Stimulated activated CD8-positive, alpha-beta memory T cell treated with anti-CD3 and anti-CD28 coated beads, Interleukin-15, amount 100 ng/mL, for 48 hours (primary cell): ENCODE data around the gene IFNA17.
"Not testable (repeated sequence)": the region's sequence is repeated elsewhere in the genome, so short reads cannot be mapped to it uniquely, and the experiment has no call there.

Source experiments
- DNase-seq, 2 donors: peaks; one replicate each; pipeline ENCODE4 v3.0.0-alpha.2; 2020; ENCODE audit warnings: low read depth in 2 of 2

The IFNA17 gene

DNA sequence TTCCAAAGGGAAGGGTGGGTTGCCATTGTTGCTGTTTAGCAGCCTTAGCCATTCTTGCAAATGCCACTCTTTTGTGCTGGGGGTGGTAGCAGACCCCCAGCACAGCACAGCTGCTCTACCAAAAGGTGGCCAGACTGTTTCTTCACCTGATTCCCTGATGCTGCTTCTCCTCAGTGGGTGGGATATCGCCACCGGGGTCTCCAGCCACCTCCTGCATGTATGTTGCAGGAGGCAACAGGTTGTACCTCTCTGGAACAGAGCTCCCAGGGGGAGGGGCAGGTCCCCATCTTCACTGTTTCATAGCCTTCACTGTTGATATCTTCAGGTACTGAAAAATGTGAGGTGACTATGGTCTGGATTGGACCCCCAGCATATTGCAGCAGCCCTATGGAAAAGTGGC lies 17.2 kb downstream of the IFNA17 start:
- DNase-seq, result not testable (repeated sequence)

DNA sequence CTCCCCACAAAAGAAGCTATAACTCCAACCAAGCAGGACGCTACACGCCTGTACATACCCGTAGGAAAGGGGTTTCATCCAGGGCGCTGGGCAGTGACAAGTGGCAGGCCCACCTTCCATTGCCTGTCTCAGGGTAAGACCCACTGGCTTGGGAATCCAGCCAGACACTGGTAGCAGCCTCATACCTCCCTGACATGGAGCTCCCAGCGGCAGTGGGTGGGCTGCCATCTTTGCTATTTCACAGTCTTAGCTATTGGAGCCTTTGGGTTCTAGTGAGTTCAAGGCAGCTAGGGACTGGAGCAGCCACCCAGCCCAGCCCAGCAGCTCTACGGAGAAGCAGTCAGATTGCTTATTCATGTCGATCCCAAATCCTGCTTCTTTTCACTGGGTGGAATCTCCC lies 17.7 kb downstream of the IFNA17 start:
- DNase-seq, result no peak

DNA sequence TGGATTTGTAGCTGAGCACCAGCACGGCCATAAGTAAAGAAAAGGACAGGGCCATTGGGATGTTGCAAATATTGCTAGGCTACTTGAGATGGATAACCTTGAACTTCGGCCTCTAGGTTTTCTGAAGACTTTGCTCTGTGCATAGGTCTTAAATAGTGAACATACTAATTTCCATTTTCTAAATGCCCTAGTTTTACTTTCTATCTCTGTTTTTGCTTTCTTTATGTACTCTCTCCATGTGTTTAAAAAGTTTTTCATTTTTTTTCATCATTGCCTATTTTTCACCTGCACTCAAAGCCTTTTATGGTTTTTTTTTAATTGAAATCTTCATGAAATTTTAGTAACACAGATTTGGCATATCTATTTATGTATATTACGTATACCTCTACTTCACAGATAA lies 21.0 kb downstream of the IFNA17 start, which contains the start of gene IFNA10:
TSS of gene IFNA10 (minus strand) at position 101 of the 400 bp plus-strand sequence. CDS start at position 55, 46 bp downstream.
- DNase-seq, result not testable (repeated sequence)

DNA sequence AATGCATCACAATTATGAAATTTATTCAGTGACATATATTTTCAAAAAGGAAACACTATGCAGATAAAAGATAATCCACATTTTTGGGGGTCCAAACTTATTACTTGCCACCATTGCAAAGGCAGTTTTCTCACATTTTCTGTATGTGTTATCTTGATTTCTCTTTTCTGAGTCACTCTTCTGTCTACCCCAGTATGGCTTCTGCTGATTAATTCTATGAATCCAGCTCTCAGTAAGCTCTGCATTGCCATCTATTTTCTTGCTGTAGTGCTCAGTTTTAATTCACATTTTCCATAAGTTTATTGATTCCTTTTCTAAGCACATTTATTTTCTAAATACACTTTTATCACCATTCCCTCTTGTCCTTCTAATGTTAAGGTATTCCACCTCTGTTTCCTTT lies 22.8 kb downstream of the IFNA17 start:
- DNase-seq, result no peak

DNA sequence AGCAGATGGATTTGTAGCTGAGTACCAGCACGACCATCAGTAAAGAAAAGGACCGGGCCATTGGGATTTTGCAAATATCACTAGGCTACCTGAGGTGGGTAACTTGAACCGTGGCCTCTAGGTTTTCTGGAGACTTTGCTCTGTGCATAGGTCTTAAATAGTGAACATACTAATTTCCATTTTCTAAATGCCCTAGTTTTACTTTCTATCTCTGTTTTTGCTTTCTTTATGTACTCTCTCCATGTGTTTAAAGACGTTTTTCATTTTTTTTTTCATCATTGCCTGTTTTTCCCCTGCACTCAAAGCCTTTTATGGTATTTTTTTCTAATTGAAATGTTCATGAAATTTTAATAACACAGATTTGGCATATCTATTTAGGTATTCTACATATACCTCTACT lies 25.9 kb downstream of the IFNA17 start, which contains the start of gene IFNA7:
TSS of gene IFNA7 (minus strand) at position 101 of the 400 bp plus-strand sequence. CDS start at position 61, 40 bp downstream.
- DNase-seq, result not testable (repeated sequence)

DNA sequence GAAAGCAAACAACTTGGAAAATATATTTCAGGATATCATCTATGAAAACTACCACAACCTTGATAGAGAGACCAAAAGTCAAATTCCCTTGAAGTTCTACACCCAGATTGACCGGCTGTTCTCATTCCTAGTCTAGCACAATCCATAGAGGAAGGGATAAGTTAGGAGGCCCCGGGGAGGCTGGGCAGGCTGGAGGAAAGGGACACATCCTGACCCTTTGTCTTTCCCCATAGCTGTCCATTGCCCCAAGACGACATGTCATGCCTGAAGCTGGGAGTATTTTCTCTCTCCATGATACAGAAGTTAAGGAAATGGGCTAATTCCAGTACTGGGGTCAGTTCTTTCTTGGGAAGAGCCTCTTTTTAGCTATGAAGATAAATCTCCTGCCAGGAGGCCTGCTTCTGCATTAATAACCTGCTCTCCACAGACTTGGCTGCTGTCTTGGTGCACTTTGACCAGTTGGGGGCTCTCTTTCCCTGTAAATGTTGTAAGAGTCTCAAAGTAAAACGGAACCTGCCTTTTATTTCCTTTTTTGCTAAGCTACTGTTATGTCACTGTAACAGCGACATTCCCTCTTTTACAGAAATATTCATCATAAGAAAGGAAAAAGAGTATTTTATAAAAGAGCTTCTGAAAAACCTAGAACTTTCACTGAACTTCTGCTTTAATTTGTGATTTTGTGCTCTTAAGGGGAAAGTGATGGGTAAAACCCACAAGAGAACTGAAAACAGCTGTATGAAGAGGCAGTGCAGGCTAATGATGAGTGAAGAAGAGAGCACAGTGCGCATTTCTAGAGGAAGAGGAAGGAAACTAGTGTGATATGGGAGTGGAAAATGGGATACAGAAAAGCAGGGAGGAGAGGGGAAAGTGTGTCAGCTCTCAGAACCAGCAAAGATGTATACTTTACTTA lies 32.9 kb downstream of the IFNA17 start:
- peak; percentile 4 to 10 for DNase-seq

DNA sequence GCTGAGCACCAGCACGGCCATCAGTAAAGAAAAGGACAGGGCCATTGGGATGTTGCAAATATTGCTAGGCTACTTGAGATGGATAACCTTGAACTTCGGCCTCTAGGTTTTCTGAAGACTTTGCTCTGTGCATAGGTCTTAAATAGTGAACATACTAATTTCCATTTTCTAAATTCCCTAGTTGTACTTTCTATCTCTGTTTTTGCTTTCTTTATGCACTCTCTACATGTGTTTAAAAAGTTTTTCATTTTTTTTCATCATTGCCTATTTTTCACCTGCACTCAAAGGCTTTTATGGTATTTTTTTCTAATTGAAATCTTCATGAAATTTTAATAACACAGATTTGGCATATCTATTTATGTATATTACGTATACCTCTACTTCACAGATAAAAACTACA lies 40.5 kb downstream of the IFNA17 start, which contains the start of gene IFNA4:
TSS of gene IFNA4 (minus strand) at position 101 of the 400 bp plus-strand sequence. CDS start at position 45, 56 bp downstream.
- not testable (repeated sequence) for DNase-seq

DNA sequence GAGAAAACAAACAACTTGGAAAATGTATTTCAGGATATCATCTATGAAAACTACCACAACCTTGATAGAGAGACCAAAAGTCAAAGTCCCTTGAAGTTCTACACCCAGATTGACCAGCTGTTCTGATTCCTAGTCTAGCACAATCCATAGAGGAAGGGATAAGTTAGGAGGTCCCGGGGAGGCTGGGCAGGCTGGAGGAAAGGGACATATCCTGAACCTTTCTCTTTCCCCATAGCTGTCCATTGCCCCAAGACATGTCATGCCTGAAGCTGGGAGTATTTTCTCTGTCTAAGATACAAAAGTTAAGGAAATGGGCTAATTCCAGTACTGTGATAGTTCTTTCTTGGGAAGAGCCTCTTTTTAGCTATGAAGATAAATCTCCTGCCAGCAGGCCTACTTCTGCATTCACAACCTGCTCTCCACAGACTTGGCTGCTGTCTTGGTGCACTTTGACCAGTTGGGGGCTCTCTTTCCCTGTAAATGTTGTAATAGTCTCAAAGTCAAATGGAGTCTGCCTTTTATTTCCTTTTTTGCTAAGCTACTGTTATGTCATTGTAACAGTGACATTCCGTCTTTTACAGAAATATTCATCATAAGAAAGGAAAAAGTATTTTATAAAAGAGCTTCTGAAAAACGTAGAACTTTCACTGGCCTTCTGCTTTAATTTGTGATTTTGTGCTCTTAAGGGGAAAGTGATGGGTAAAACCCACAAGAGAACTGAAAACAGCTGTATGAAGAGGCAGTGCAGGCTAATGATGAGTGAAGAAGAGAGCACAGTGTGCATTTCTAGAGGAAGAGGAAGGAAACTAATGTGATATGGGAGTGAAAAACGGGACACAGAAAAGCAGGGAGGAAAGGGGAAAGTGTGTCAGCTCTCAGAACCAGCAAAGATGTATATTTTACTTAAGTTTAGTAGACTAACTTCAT lies 44.9 kb downstream of the IFNA17 start:
- not testable (repeated sequence) for DNase-seq
